ENCODE measurements around the gene ATM. TPM values are rescaled to one million over a fixed set of nuclear protein-coding genes. Genes with fewer than 3 reads are reported as not detected.

ATM gene
- total RNA-seq, 1 experiment from 2014 or later: 37.0 TPM

GRCh38 chr11:108289699-108290098 is 66.8 kb downstream of the ATM start:
- Histone ChIP-seq H3K4me1 (no peaks in the 10 kb centered on the region), H3K27ac (no peak overlapping the region), H3K36me3 (peaks cover 4% of the 10 kb centered on the region), H3K4me3 (no peak overlapping the region), H3K9me3 (replicated peaks) (no peaks in the 10 kb centered on the region), H3K27me3 (no peaks in the 10 kb centered on the region)
- no peak for DNase-seq

- H3K27ac ChIP-seq: no peak overlapping the region
- H3K27me3 ChIP-seq: no peaks in the 10 kb centered on the region
- no peak overlapping the region for H3K4me3 ChIP-seq
- no peaks in the 10 kb centered on the region for H3K4me1 ChIP-seq
- H3K36me3 ChIP-seq: peaks cover 7% of the 10 kb centered on the region
- no peak for DNase-seq
- H3K9me3 ChIP-seq (replicated peaks): no peaks in the 10 kb centered on the region
Measured at GRCh38 chr11:108293229-108293628, 70.4 kb downstream of the ATM start.

- Histone ChIP-seq H3K4me1 (no peaks in the 10 kb centered on the region), H3K9me3 (replicated peaks) (no peaks in the 10 kb centered on the region), H3K4me3 (no peak overlapping the region), H3K27me3 (no peaks in the 10 kb centered on the region), H3K36me3 (peaks cover 14% of the 10 kb centered on the region), H3K27ac (no peak overlapping the region)
- DNase-seq: no peak
Measured at GRCh38 chr11:108302121-108302785, 79.4 kb downstream of the ATM start.

GRCh38 chr11:108307751-108308150 is 84.9 kb downstream of the ATM start:
- H3K27ac ChIP-seq: no peak overlapping the region
- H3K4me3 ChIP-seq: no peak overlapping the region
- peaks cover 12% of the 10 kb centered on the region for H3K36me3 ChIP-seq
- no peak for DNase-seq
- H3K27me3 ChIP-seq: no peaks in the 10 kb centered on the region
- H3K9me3 ChIP-seq (replicated peaks): no peaks in the 10 kb centered on the region
- no peaks in the 10 kb centered on the region for H3K4me1 ChIP-seq

- no peaks in the 10 kb centered on the region for H3K4me1 ChIP-seq
- H3K27ac ChIP-seq: no peak overlapping the region
- DNase-seq: no peak
- H3K36me3 ChIP-seq: no peaks in the 10 kb centered on the region
- H3K27me3 ChIP-seq: no peaks in the 10 kb centered on the region
- H3K9me3 ChIP-seq (replicated peaks): no peaks in the 10 kb centered on the region
- H3K4me3 ChIP-seq: no peak overlapping the region
Measured at GRCh38 chr11:108313444-108313843, 90.6 kb downstream of the ATM start.

- H3K27me3 ChIP-seq: no peaks in the 10 kb centered on the region
- H3K27ac ChIP-seq: no peak overlapping the region
- no peaks in the 10 kb centered on the region for H3K4me1 ChIP-seq
- DNase-seq: no peak
- no peaks in the 10 kb centered on the region for H3K9me3 ChIP-seq (replicated peaks)
- H3K4me3 ChIP-seq: no peak overlapping the region
- H3K36me3 ChIP-seq: no peaks in the 10 kb centered on the region
Measured at GRCh38 chr11:108316061-108316460, 93.2 kb downstream of the ATM start.

- Histone ChIP-seq H3K27me3 (no peaks in the 10 kb centered on the region), H3K9me3 (replicated peaks) (no peaks in the 10 kb centered on the region), H3K4me1 (no peaks in the 10 kb centered on the region), H3K4me3 (no peak overlapping the region), H3K36me3 (no peaks in the 10 kb centered on the region), H3K27ac (no peak overlapping the region)
- no peak for DNase-seq
Measured at GRCh38 chr11:108319541-108320145, 96.8 kb downstream of the ATM start.

GRCh38 chr11:108322666-108323065 is 99.8 kb downstream of the ATM start:
- no peaks in the 10 kb centered on the region for H3K4me1 ChIP-seq
- no peaks in the 10 kb centered on the region for H3K27me3 ChIP-seq
- H3K27ac ChIP-seq: no peak overlapping the region
- no peaks in the 10 kb centered on the region; the same call in none of the 2 replicates for H3K36me3 ChIP-seq
- H3K4me3 ChIP-seq: no peak overlapping the region
- no peaks in the 10 kb centered on the region for H3K9me3 ChIP-seq (replicated peaks)
- DNase-seq: no peak

- no peak for DNase-seq
- Histone ChIP-seq H3K27me3 (no peaks in the 10 kb centered on the region), H3K27ac (no peak overlapping the region), H3K4me1 (no peaks in the 10 kb centered on the region), H3K9me3 (replicated peaks) (no peaks in the 10 kb centered on the region), H3K36me3 (no peaks in the 10 kb centered on the region; the same call in none of the 2 replicates), H3K4me3 (no peak overlapping the region)
Measured at GRCh38 chr11:108324587-108324986, 101.7 kb downstream of the ATM start.

GRCh38 chr11:108333403-108333899 is 110.6 kb downstream of the ATM start:
- Histone ChIP-seq H3K27ac (no peak overlapping the region), H3K4me1 (no peaks in the 10 kb centered on the region), H3K27me3 (no peaks in the 10 kb centered on the region), H3K4me3 (no peak overlapping the region), H3K36me3 (peaks cover 6% of the 10 kb centered on the region; the same call in 1 of the 2 replicates), H3K9me3 (replicated peaks) (no peaks in the 10 kb centered on the region)
- DNase-seq: no peak

GRCh38 chr11:108338750-108339149 is 115.9 kb downstream of the ATM start:
- Histone ChIP-seq H3K36me3 (0 out of 2 replicates have a peak, but pooled peaks cover 2% of the 10 kb centered on the region), H3K27me3 (no peaks in the 10 kb centered on the region), H3K4me3 (no peak overlapping the region), H3K27ac (no peak overlapping the region), H3K9me3 (replicated peaks) (no peaks in the 10 kb centered on the region), H3K4me1 (no peaks in the 10 kb centered on the region)
- DNase-seq: no peak

- H3K4me3 ChIP-seq: no peak overlapping the region
- H3K27ac ChIP-seq: no peak overlapping the region
- no peaks in the 10 kb centered on the region for H3K4me1 ChIP-seq
- no peaks in the 10 kb centered on the region for H3K9me3 ChIP-seq (replicated peaks)
- no peaks in the 10 kb centered on the region for H3K36me3 ChIP-seq
- DNase-seq: no peak
- no peaks in the 10 kb centered on the region for H3K27me3 ChIP-seq
Measured at GRCh38 chr11:108340973-108341372, 118.1 kb downstream of the ATM start.

- Histone ChIP-seq H3K9me3 (replicated peaks) (no peaks in the 10 kb centered on the region), H3K27me3 (no peaks in the 10 kb centered on the region), H3K4me3 (no peak overlapping the region), H3K36me3 (no peaks in the 10 kb centered on the region), H3K4me1 (no peaks in the 10 kb centered on the region), H3K27ac (no peak overlapping the region)
- no peak for DNase-seq
Measured at GRCh38 chr11:108341654-108342053, 118.8 kb downstream of the ATM start.

GRCh38 chr11:108343714-108344113 is 120.8 kb downstream of the ATM start:
- H3K4me3 ChIP-seq: no peak overlapping the region
- DNase-seq: no peak
- no peaks in the 10 kb centered on the region for H3K27me3 ChIP-seq
- H3K4me1 ChIP-seq: no peaks in the 10 kb centered on the region
- H3K36me3 ChIP-seq: no peaks in the 10 kb centered on the region
- no peaks in the 10 kb centered on the region for H3K9me3 ChIP-seq (replicated peaks)
- H3K27ac ChIP-seq: no peak overlapping the region

GRCh38 chr11:108345767-108346166 is 122.9 kb downstream of the ATM start:
- Histone ChIP-seq H3K36me3 (no peaks in the 10 kb centered on the region), H3K4me3 (no peak overlapping the region), H3K4me1 (no peaks in the 10 kb centered on the region), H3K27ac (no peak overlapping the region), H3K27me3 (no peaks in the 10 kb centered on the region), H3K9me3 (replicated peaks) (no peaks in the 10 kb centered on the region)
- no peak for DNase-seq

- H3K27me3 ChIP-seq: no peaks in the 10 kb centered on the region
- no peak for DNase-seq
- H3K4me3 ChIP-seq: no peak overlapping the region
- H3K9me3 ChIP-seq (replicated peaks): no peaks in the 10 kb centered on the region
- H3K4me1 ChIP-seq: no peaks in the 10 kb centered on the region
- H3K27ac ChIP-seq: no peak overlapping the region
- H3K36me3 ChIP-seq: no peaks in the 10 kb centered on the region
Measured at GRCh38 chr11:108346451-108346850, 123.6 kb downstream of the ATM start.

Measured in SJCRH30 (cell line).